Suprapubic skin (tissue), 2 donors: Measurements from ENCODE around the gene ZSCAN30.

Source experiments
- EP300 ChIP-seq: sonication (generic); formaldehyde crosslinking; IDR thresholded peaks from one replicate; pipeline ENCODE4 v1.6.1; 2017; ENCODE audit warnings: antibody characterized with exemption
- POLR2A ChIP-seq, 2 donors: fragments of 450-650 bp; IDR thresholded peaks; one replicate each; pipeline ENCODE4 v1.6.1; 2017; ENCODE audit warnings: antibody characterized with exemption in 2 of 2, mild to moderate bottlenecking in 2 of 2, moderate library complexity in 2 of 2

DNA sequence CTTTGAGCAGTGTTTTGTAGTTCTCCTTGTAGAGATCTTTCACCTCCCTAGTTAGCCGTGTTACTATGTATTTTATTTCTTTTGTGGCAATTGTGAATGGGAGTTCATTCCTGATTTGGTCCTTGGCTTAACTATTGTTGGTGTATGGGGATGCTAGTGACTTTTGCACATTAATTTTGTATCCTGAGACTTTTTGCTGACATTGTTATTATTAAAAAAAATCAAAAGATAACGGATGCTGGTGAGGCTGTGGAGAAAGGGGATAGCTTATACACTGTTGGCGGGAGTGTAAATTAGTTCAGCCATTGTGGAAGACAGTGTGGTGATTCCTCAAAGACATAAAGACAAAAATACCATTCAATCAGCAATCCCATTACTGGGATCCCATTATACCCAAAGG, 66.2 kb downstream of the ZSCAN30 start:
- TF ChIP-seq EP300 (no peak), POLR2A (IDR thresholded peaks at IDR 0.05) (no peak)
